ENCODE results near the gene EXOSC5.
"Not testable (repeated sequence)": the region's sequence is repeated elsewhere in the genome, so short reads cannot be mapped to it uniquely, and the experiment has no call there.

The EXOSC5 gene

GRCh38 chr19:41364524-41365391 lies 32.4 kb downstream of the EXOSC5 start:
- peak; percentile 26 for DNase-seq

- peak; percentile 96 for DNase-seq
Observed at GRCh38 chr19:41363753-41364523, 33.2 kb downstream of the EXOSC5 start, which contains the start of gene B9D2. Gene B9D2 (minus strand): TSS chr19:41364149. CDS start chr19:41363519, 630 bp downstream.

GRCh38 chr19:41363371-41363752 lies 33.8 kb downstream of the EXOSC5 start:
- no peak for DNase-seq

GRCh38 chr19:41362143-41362847 lies 34.9 kb downstream of the EXOSC5 start:
- no peak for DNase-seq

GRCh38 chr19:41359741-41360140 lies 37.4 kb downstream of the EXOSC5 start:
- no peak for DNase-seq

GRCh38 chr19:41357746-41358145 lies 39.4 kb downstream of the EXOSC5 start:
- no peak for DNase-seq

- no peak for DNase-seq
Observed at GRCh38 chr19:41356984-41357739, 40.0 kb downstream of the EXOSC5 start.

GRCh38 chr19:41355802-41356201 lies 41.4 kb downstream of the EXOSC5 start:
- DNase-seq, result no peak

- DNase-seq, result no peak
Observed at GRCh38 chr19:41355035-41355434, 42.1 kb downstream of the EXOSC5 start.

GRCh38 chr19:41354343-41354953 lies 42.7 kb downstream of the EXOSC5 start:
- DNase-seq, result no peak

- DNase-seq, result peak; percentile 86
Observed at GRCh38 chr19:41353466-41354342, 43.5 kb downstream of the EXOSC5 start, which contains the start of gene TGFB1. Gene TGFB1 (minus strand): TSS chr19:41353922. CDS start chr19:41353044, 878 bp downstream.

GRCh38 chr19:41352609-41353465 lies 44.3 kb downstream of the EXOSC5 start:
- DNase-seq, result peak; percentile 79

- no peak for DNase-seq
Observed at GRCh38 chr19:41352279-41352608, 44.9 kb downstream of the EXOSC5 start.

- peak; percentile 69 for DNase-seq
Observed at GRCh38 chr19:41351339-41352245, 45.6 kb downstream of the EXOSC5 start.

- DNase-seq, result no peak
Observed at GRCh38 chr19:41350735-41351338, 46.3 kb downstream of the EXOSC5 start.

- not testable (repeated sequence) for DNase-seq
Observed at GRCh38 chr19:41346916-41347315, 50.2 kb downstream of the EXOSC5 start.

GRCh38 chr19:41344162-41344561 lies 53.0 kb downstream of the EXOSC5 start:
- DNase-seq, result no peak

Data from RPMI8226 (cell line).